Left cardiac atrium (tissue), 4 donors: ENCODE measurements around the gene SLC39A11. TPM values are rescaled to one million over a fixed set of nuclear protein-coding genes. Genes with fewer than 3 reads are reported as not detected.

ENCODE experiments used
- ATAC-seq, 2 donors: fragments of 200-7000 bp; cut with Tn5 transposase; one replicate each; pipeline ENCODE4 v1.9.1; 2020; ENCODE audit warnings: mild to moderate bottlenecking in 2 of 2, moderate library complexity in 2 of 2
- DNase-seq: peaks from one replicate; pipeline ENCODE4 v3.0.0-alpha.2; 2020
- intact Hi-C, 2 donors: fragments of 100-400 bp; cut with DNase I; formaldehyde crosslinking; loops; one replicate each; pipeline versions ENCODE4 v1.14.1 to v1.15.1; 2022 to 2023
- total RNA-seq, 2 donors: library from RNA; stranded (reverse); fragmentation: NEBNext Ultra II Directional; extraction: Animal tissue kit (Norgen Biotek cat#: 25700); gene quantifications; one replicate each; pipeline ENCODE4 v1.2.1, GENCODE V29; 2021
- donor health status: DM: no; HTN: yes; CAD: no.
- donor health status: DM: no; HTN: yes; CAD: no; lungs with severe emphysema.
- donor health status: DM: yes; HTN: yes; CAD: no.
- donor health status: Dilated cardiomyopathy.

The SLC39A11 gene
- total RNA-seq, 2 donors from 2014 or later = 11.3 to 11.7 TPM

GRCh38 chr17:72707881-72708280 is 384.6 kb downstream of the SLC39A11 start:
- DNase-seq = no peak
- ATAC-seq = no peak
- intact Hi-C loops = no loop called here

- ATAC-seq (no peak), DNase-seq (no peak)
- intact Hi-C loops = no loop called here
Observed at GRCh38 chr17:72706396-72706981, 386.0 kb downstream of the SLC39A11 start.

- intact Hi-C loops = no loop called here
- no peak for DNase-seq
- no peak for ATAC-seq
Observed at GRCh38 chr17:72705905-72706395, 386.5 kb downstream of the SLC39A11 start.

GRCh38 chr17:72702998-72703397 is 389.5 kb downstream of the SLC39A11 start:
- DNase-seq (no peak), ATAC-seq (no peak)
- intact Hi-C loops = no loop called here

GRCh38 chr17:72702136-72702735 is 390.3 kb downstream of the SLC39A11 start:
- ATAC-seq (peak in 1 of 2 donors; percentile 13), DNase-seq (no peak)
- intact Hi-C loops = no loop called here

- DNase-seq (no peak), ATAC-seq (no peak)
- intact Hi-C loops = no loop called here
Observed at GRCh38 chr17:72700226-72700625, 392.3 kb downstream of the SLC39A11 start.

- intact Hi-C loops = no loop called here
- peak; percentile 70 for DNase-seq
- ATAC-seq = peak; percentile 67 to 90
Observed at GRCh38 chr17:72699545-72699944, 392.9 kb downstream of the SLC39A11 start.

GRCh38 chr17:72697602-72698146 is 394.8 kb downstream of the SLC39A11 start:
- DNase-seq (no peak), ATAC-seq (no peak)

GRCh38 chr17:72696721-72697120 is 395.8 kb downstream of the SLC39A11 start:
- ATAC-seq (peak in 1 of 2 donors; percentile 30), DNase-seq (no peak)
- intact Hi-C loops = no loop called here

More at GRCh38 chr17:72697602-72698146, 394.8 kb downstream of the SLC39A11 start:
- intact Hi-C loops = no loop called here

- ATAC-seq = no peak
- intact Hi-C loops = no loop called here
- no peak for DNase-seq
Observed at GRCh38 chr17:72696156-72696555, 396.3 kb downstream of the SLC39A11 start.

- ATAC-seq = no peak
- no peak for DNase-seq
- intact Hi-C loops = no loop called here
Observed at GRCh38 chr17:72693956-72694355, 398.5 kb downstream of the SLC39A11 start.

GRCh38 chr17:72693151-72693878 is 399.2 kb downstream of the SLC39A11 start:
- no peak for ATAC-seq
- no peak for DNase-seq
- intact Hi-C loops = no loop called here

GRCh38 chr17:72692676-72693075 is 399.8 kb downstream of the SLC39A11 start:
- intact Hi-C loops = no loop called here
- no peak for ATAC-seq
- no peak for DNase-seq

GRCh38 chr17:72691586-72691985 is 400.9 kb downstream of the SLC39A11 start:
- intact Hi-C loops = no loop called here
- ATAC-seq (no peak), DNase-seq (no peak)

- ATAC-seq (no peak), DNase-seq (no peak)
- intact Hi-C loops = no loop called here
Observed at GRCh38 chr17:72691017-72691416, 401.5 kb downstream of the SLC39A11 start.

GRCh38 chr17:72687886-72688285 is 404.6 kb downstream of the SLC39A11 start:
- DNase-seq (no peak), ATAC-seq (no peak)
- intact Hi-C loops = no loop called here

GRCh38 chr17:72684405-72685020 is 408.0 kb downstream of the SLC39A11 start:
- DNase-seq = no peak
- no peak for ATAC-seq
- intact Hi-C loops = no loop called here

- ATAC-seq (no peak), DNase-seq (no peak)
- intact Hi-C loops = no loop called here
Observed at GRCh38 chr17:72683506-72684404, 408.7 kb downstream of the SLC39A11 start.

GRCh38 chr17:72682605-72683004 is 409.9 kb downstream of the SLC39A11 start:
- no peak for ATAC-seq
- no peak for DNase-seq
- intact Hi-C loops = no loop called here
